Neural cell (in vitro differentiated cells): ENCODE data around the gene PDZD4. TPM values are rescaled to one million over a fixed set of nuclear protein-coding genes. Genes with fewer than 3 reads are reported as not detected.

Experiments used
- H2AFZ ChIP-seq: fragments of 200-600, 300-800 bp; sonication (generic), shearing (Covaris generic); 2 replicates; pipeline ENCODE4 v1.6.0; 2014; ENCODE audit warnings: low read depth, mild to moderate bottlenecking, antibody characterized with exemption, low read length, moderate library complexity
- H3F3A ChIP-seq: fragments of 200-600 bp; shearing (Covaris generic); 2 replicates; pipeline ENCODE4 v1.6.1; 2016; ENCODE audit warnings: mild to moderate bottlenecking, moderate library complexity, mixed read lengths, antibody characterized with exemption, low read length; ENCODE audit not compliant: insufficient read depth, poor library complexity, severe bottlenecking
- H3K27ac ChIP-seq: fragments of 200-600, 300-800 bp; sonication (generic), shearing (Covaris generic); 2 replicates; pipeline ENCODE4 v1.5.1; 2014; ENCODE audit warnings: mild to moderate bottlenecking, low read length, moderate library complexity
- H3K27me3 ChIP-seq: fragments of 300-800, 200-600 bp; sonication (generic), shearing (Covaris generic); 2 replicates; pipeline ENCODE4 v1.6.0; 2014; ENCODE audit warnings: mild to moderate bottlenecking, low read depth, low read length, moderate library complexity; ENCODE audit not compliant: insufficient read depth
- H3K36me3 ChIP-seq: fragments of 300-800, 200-600 bp; sonication (generic), shearing (Covaris generic); 2 replicates; pipeline ENCODE4 v1.5.1; 2014; ENCODE audit warnings: mild to moderate bottlenecking, antibody characterized with exemption, low read length, moderate library complexity; ENCODE audit not compliant: insufficient read depth
- H3K4me2 ChIP-seq: fragments of 300-800, 200-600 bp; sonication (generic), shearing (Covaris generic); 2 replicates; pipeline ENCODE4 v1.6.0; 2014; ENCODE audit warnings: mild to moderate bottlenecking, low read length
- H3K4me3 ChIP-seq: fragments of 300-800, 200-600 bp; sonication (generic), shearing (Covaris generic); 2 replicates; pipeline ENCODE4 v1.5.1; 2014; ENCODE audit warnings: mild to moderate bottlenecking, low read length, moderate library complexity
- H3K79me2 ChIP-seq: fragments of 200-600 bp; shearing (Covaris generic); replicated peaks from 2 replicates; pipeline ENCODE4 v1.6.0; 2014; ENCODE audit warnings: mild to moderate bottlenecking, low read length, moderate library complexity; ENCODE audit not compliant: insufficient read depth
- H3K9ac ChIP-seq: fragments of 300-800, 200-600 bp; sonication (generic), shearing (Covaris generic); 2 replicates; pipeline ENCODE4 v1.6.1; 2016; ENCODE audit warnings: mild to moderate bottlenecking, low read length, mixed read lengths
- H3K9me2 ChIP-seq: fragments of 200-600 bp; shearing (Covaris generic); 2 replicates; pipeline ENCODE4 v1.6.1; 2016; ENCODE audit warnings: mild to moderate bottlenecking, low read length, mixed read lengths; ENCODE audit not compliant: insufficient read depth
- H3K9me3 ChIP-seq: fragments of 200-600, 300-800 bp; sonication (generic), shearing (Covaris generic); 2 replicates; pipeline ENCODE4 v1.6.1; 2016; ENCODE audit warnings: mild to moderate bottlenecking, mixed run types, low read length, moderate library complexity, mixed read lengths
- H4K20me1 ChIP-seq: fragments of 200-600 bp; shearing (Covaris generic); 2 replicates; pipeline ENCODE4 v1.6.1; 2016; ENCODE audit warnings: mild to moderate bottlenecking, mixed run types; ENCODE audit not compliant: insufficient read depth
- EP300 ChIP-seq: fragments of 450-650 bp; conservative IDR thresholded peaks from 2 replicates; pipeline ENCODE4 v1.6.1; 2014; ENCODE audit warnings: antibody characterized with exemption, mild to moderate bottlenecking, moderate library complexity; ENCODE audit not compliant: poor library complexity, severe bottlenecking
- EZH2 ChIP-seq: fragments of 200-600, 300-800 bp; shearing (Covaris generic), sonication (generic); IDR thresholded peaks from 2 replicates; pipeline ENCODE4 v1.6.1; 2014; ENCODE audit warnings: antibody characterized with exemption, low read length, borderline replicate concordance, mild to moderate bottlenecking; ENCODE audit not compliant: insufficient read depth, poor library complexity, severe bottlenecking
- MXI1 ChIP-seq: fragments of 450-650 bp; conservative IDR thresholded peaks from 2 replicates; pipeline ENCODE4 v1.6.1; 2014; ENCODE audit warnings: antibody characterized with exemption, mild to moderate bottlenecking; ENCODE audit not compliant: poor library complexity, severe bottlenecking
- POLR2AphosphoS5 ChIP-seq: IDR thresholded peaks from 2 replicates; pipeline ENCODE4 v1.6.1; 2012
- RAD21 ChIP-seq: fragments of 450-650 bp; conservative IDR thresholded peaks from 2 replicates; pipeline ENCODE4 v1.6.1; 2014; ENCODE audit warnings: antibody characterized with exemption, mild to moderate bottlenecking, moderate library complexity
- SMC3 ChIP-seq: fragments of 450-650 bp; conservative IDR thresholded peaks from 2 replicates; pipeline ENCODE4 v1.6.1; 2014; ENCODE audit warnings: antibody characterized with exemption, mild to moderate bottlenecking, moderate library complexity; ENCODE audit not compliant: poor library complexity
- TAF1 ChIP-seq: IDR thresholded peaks from 2 replicates; pipeline ENCODE4 v1.6.1; 2012; ENCODE audit warnings: low read depth
- polyA plus RNA-seq: library from polyadenylated mRNA; depleted of rRNA; stranded (reverse); fragments of >200 nt; gene quantifications from 2 replicates; pipeline ENCODE4 v1.2.3, GENCODE V29; 2014
- TF ChIP-seq, protein P1 (sequence below): fragments of 450-650 bp; IDR thresholded peaks from 2 replicates; pipeline ENCODE4 v1.5.1; 2014; ENCODE audit warnings: antibody characterized with exemption, mild to moderate bottlenecking, moderate library complexity; ENCODE audit not compliant: poor library complexity, severe bottlenecking
- TF ChIP-seq, protein P2 (sequence below): IDR thresholded peaks from 2 replicates; pipeline ENCODE4 v1.6.1; 2012; ENCODE audit warnings: borderline replicate concordance

The PDZD4 gene
- polyA plus RNA-seq, 1 donor from 2014 or later: 343 TPM

DNA sequence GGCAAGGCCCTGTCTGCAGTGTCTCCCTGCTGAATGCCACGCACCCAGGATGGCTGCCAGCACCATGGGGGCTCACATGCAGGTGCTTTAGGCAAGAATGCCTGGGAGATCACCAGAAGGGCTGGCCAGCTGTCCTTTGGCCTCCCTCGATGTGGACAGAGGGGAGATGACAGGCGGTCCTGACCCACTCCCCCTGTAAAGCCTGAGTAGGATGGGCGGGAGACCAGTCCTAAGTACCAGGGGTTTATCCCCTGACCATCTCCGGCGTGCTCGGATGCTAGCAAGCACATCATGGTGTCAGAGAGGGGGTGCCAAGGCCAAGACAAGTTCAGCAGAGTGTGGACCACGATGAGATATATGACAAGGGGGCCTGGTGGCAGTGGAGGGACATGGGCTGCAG is 5.3 kb downstream of the PDZD4 start:
- TF ChIP-seq SMC3 (no peak), EZH2 (no peak), TAF1 (no peak), RAD21 (no peak), MXI1 (no peak), POLR2AphosphoS5 (no peak), EP300 (no peak)
- TF ChIP-seq, protein P1, sequence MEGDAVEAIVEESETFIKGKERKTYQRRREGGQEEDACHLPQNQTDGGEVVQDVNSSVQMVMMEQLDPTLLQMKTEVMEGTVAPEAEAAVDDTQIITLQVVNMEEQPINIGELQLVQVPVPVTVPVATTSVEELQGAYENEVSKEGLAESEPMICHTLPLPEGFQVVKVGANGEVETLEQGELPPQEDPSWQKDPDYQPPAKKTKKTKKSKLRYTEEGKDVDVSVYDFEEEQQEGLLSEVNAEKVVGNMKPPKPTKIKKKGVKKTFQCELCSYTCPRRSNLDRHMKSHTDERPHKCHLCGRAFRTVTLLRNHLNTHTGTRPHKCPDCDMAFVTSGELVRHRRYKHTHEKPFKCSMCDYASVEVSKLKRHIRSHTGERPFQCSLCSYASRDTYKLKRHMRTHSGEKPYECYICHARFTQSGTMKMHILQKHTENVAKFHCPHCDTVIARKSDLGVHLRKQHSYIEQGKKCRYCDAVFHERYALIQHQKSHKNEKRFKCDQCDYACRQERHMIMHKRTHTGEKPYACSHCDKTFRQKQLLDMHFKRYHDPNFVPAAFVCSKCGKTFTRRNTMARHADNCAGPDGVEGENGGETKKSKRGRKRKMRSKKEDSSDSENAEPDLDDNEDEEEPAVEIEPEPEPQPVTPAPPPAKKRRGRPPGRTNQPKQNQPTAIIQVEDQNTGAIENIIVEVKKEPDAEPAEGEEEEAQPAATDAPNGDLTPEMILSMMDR: no peak
- TF ChIP-seq, protein P2, sequence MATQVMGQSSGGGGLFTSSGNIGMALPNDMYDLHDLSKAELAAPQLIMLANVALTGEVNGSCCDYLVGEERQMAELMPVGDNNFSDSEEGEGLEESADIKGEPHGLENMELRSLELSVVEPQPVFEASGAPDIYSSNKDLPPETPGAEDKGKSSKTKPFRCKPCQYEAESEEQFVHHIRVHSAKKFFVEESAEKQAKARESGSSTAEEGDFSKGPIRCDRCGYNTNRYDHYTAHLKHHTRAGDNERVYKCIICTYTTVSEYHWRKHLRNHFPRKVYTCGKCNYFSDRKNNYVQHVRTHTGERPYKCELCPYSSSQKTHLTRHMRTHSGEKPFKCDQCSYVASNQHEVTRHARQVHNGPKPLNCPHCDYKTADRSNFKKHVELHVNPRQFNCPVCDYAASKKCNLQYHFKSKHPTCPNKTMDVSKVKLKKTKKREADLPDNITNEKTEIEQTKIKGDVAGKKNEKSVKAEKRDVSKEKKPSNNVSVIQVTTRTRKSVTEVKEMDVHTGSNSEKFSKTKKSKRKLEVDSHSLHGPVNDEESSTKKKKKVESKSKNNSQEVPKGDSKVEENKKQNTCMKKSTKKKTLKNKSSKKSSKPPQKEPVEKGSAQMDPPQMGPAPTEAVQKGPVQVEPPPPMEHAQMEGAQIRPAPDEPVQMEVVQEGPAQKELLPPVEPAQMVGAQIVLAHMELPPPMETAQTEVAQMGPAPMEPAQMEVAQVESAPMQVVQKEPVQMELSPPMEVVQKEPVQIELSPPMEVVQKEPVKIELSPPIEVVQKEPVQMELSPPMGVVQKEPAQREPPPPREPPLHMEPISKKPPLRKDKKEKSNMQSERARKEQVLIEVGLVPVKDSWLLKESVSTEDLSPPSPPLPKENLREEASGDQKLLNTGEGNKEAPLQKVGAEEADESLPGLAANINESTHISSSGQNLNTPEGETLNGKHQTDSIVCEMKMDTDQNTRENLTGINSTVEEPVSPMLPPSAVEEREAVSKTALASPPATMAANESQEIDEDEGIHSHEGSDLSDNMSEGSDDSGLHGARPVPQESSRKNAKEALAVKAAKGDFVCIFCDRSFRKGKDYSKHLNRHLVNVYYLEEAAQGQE: no peak
- Histone ChIP-seq H3K4me3 (no peak overlapping the region), H3K36me3 (no peaks in the 10 kb centered on the region), H4K20me1 (no peaks in the 10 kb centered on the region), H3K27me3 (no peaks in the 10 kb centered on the region), H3K9me2 (no peaks in the 10 kb centered on the region), H3F3A (no peaks in the 10 kb centered on the region), H3K9me3 (no peaks in the 10 kb centered on the region), H3K9ac (no peak overlapping the region), H3K4me2 (no peak overlapping the region), H3K79me2 (peaks cover 65% of the 10 kb centered on the region), H3K27ac (no peak overlapping the region), H2AFZ (no peak overlapping the region)

DNA sequence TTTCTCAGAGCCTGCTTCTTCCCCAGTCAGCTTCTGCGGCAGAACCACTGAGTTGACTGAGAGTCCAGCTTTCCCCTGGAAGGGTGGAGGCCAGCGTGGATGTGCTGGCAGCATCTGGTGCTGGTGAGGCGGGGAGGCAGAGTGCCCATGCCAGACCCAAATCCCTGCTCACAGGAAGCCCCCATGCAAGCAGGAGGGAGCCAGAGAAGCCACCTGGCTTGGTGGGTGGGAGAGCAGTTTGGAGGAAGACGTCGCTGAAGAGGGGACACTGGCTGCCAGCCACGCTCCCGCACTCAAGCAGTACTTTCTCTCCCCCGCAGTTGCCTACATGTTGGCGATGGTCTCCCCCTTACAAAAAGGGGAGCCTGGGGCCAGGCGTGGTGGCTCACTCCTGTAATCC is 6.0 kb downstream of the PDZD4 start:
- Histone ChIP-seq H3F3A (no peaks in the 10 kb centered on the region), H3K9me3 (no peaks in the 10 kb centered on the region), H3K79me2 (peaks cover 70% of the 10 kb centered on the region), H3K36me3 (no peaks in the 10 kb centered on the region), H2AFZ (no peak overlapping the region), H3K9me2 (no peaks in the 10 kb centered on the region), H4K20me1 (no peaks in the 10 kb centered on the region), H3K4me3 (no peak overlapping the region), H3K27me3 (no peaks in the 10 kb centered on the region), H3K27ac (no peak overlapping the region), H3K9ac (no peak overlapping the region), H3K4me2 (no peak overlapping the region)
- TF ChIP-seq POLR2AphosphoS5: no peak
- no peak for TF ChIP-seq TAF1
- no peak for TF ChIP-seq RAD21
- no peak for TF ChIP-seq SMC3
- TF ChIP-seq, protein P1: no peak
- TF ChIP-seq EP300: no peak
- TF ChIP-seq, protein P2: no peak
- TF ChIP-seq EZH2: no peak
- TF ChIP-seq MXI1: no peak
